Measurements from ENCODE around the gene ADD3. TPM values are rescaled to one million over a fixed set of nuclear protein-coding genes. Genes with fewer than 3 reads are reported as not detected.

Gene ADD3
- total RNA-seq, 2 donors from 2014 or later: 183 to 241 TPM

DNA sequence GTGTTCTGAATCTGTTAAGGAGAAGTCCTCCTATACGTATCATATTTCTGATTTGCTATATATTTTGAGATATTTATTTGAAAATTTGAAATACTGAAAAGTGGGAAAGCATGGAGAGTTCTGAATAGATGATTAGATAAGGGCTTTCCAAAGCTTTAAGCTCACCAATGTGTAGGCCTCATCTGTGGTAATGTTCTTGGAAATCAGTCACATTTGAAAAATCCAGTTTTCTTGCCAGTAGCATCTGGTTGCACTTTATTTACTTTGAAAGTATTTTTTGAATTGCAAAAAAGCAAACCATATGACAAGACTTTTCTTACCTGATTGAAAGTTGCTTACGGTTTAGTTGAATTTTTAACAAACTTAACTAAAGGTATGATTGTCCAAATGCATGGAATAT, 21.7 kb downstream of the ADD3 start:
- Histone ChIP-seq H3K27me3 (ENCODE audit: control insufficient read depth, insufficient read depth, low read length, poor library complexity, severe bottlenecking) (no peaks in the 10 kb centered on the region), H3K9ac (ENCODE audit: extremely low read depth, low read length, poor library complexity, severe bottlenecking) (no peak overlapping the region), H3K4me1 (ENCODE audit: control insufficient read depth, insufficient read depth, low read length) (no peaks in the 10 kb centered on the region), H3K36me3 (ENCODE audit: control insufficient read depth, insufficient read depth, low read length) (no peaks in the 10 kb centered on the region), H3K9me3 (ENCODE audit: control insufficient read depth, low read length) (no peaks in the 10 kb centered on the region), H3K27ac (ENCODE audit: low read depth, low read length) (no peak overlapping the region), H3K4me3 (ENCODE audit: low read length) (no peak overlapping the region)
- H3K4me3 Mint-ChIP-seq: no peak overlapping the region
- H3K4me1 Mint-ChIP-seq: peaks cover 13% of the 10 kb centered on the region
- H3K36me3 Mint-ChIP-seq (ENCODE audit: low read depth): no peaks in the 10 kb centered on the region
- TF ChIP-seq, protein P1, sequence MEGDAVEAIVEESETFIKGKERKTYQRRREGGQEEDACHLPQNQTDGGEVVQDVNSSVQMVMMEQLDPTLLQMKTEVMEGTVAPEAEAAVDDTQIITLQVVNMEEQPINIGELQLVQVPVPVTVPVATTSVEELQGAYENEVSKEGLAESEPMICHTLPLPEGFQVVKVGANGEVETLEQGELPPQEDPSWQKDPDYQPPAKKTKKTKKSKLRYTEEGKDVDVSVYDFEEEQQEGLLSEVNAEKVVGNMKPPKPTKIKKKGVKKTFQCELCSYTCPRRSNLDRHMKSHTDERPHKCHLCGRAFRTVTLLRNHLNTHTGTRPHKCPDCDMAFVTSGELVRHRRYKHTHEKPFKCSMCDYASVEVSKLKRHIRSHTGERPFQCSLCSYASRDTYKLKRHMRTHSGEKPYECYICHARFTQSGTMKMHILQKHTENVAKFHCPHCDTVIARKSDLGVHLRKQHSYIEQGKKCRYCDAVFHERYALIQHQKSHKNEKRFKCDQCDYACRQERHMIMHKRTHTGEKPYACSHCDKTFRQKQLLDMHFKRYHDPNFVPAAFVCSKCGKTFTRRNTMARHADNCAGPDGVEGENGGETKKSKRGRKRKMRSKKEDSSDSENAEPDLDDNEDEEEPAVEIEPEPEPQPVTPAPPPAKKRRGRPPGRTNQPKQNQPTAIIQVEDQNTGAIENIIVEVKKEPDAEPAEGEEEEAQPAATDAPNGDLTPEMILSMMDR (conservative IDR thresholded peaks at IDR 0.05): no peak
- 94 to 100% methylated on average over 1 to 2 of the region's 2 CpGs for WGBS, 2 experiments (ENCODE audit: insufficient coverage in 1 of 2, insufficient read length in 1 of 2)
- H3K9me3 Mint-ChIP-seq: no peaks in the 10 kb centered on the region
- no peak overlapping the region for H3K27ac Mint-ChIP-seq
- no peaks in the 10 kb centered on the region for H3K27me3 Mint-ChIP-seq (ENCODE audit: insufficient read depth)
- no peak for DNase-seq

DNA sequence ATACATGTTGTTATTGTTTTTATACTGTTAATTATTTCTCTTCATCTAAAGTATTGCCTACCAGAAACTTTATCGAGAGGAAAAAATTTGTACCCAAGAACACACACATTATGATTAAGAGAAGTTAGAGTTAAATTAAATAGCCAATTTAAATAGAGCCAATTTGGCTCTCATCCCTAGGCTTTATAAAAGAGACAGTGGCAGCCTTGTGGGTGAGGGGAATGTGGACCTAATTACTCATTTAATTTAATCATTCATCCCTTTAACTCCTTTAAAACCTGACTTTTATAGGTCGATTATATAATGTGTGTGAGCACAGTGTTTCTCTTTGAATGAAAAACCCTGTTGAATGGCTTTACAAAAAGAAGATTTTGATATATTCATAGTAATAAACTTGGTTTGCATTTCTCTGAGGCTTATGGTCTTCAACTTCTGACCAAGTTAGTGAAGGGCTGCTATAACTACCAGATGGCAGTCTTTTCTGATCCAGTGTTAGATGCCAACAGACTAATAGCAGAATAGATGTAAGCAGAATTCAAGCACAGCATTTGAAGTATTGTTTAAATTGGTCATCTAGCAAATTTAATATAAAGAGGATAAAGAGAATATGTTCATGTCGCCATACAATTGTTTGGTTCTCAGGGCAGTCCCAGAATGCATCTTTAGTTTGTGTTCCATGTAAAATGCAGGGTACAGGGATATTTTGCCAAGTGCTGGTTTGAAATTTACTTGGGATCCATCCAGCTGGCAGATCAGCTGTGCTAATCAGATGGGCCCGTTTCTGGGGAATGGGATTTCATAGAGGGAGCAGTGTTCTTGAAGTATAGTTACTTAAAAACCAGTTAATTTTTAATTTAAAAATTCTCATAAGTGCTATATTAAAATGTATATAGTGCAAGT, 25.3 kb downstream of the ADD3 start:
- no peak for DNase-seq
- no peaks in the 10 kb centered on the region for H3K4me1 ChIP-seq (ENCODE audit: control insufficient read depth, insufficient read depth, low read length)
- H3K4me3 Mint-ChIP-seq: no peak overlapping the region
- TF ChIP-seq, protein P1 (conservative IDR thresholded peaks at IDR 0.05): no peak
- H3K27ac Mint-ChIP-seq: no peak overlapping the region
- H3K27me3 Mint-ChIP-seq (ENCODE audit: insufficient read depth): no peaks in the 10 kb centered on the region
- H3K9me3 Mint-ChIP-seq: no peaks in the 10 kb centered on the region
- no peak overlapping the region for H3K4me3 ChIP-seq (ENCODE audit: low read length)
- H3K27me3 ChIP-seq (ENCODE audit: control insufficient read depth, insufficient read depth, low read length, poor library complexity, severe bottlenecking): no peaks in the 10 kb centered on the region
- no peak overlapping the region for H3K27ac ChIP-seq (ENCODE audit: low read depth, low read length)
- 83 to 100% methylated on average over 1 to 3 of the region's 4 CpGs for WGBS, 2 experiments (ENCODE audit: insufficient coverage in 1 of 2, insufficient read length in 1 of 2)
- H3K9ac ChIP-seq (ENCODE audit: extremely low read depth, low read length, poor library complexity, severe bottlenecking): no peak overlapping the region
- peaks cover 3% of the 10 kb centered on the region for H3K36me3 Mint-ChIP-seq (ENCODE audit: low read depth)
- H3K9me3 ChIP-seq (ENCODE audit: control insufficient read depth, low read length): no peaks in the 10 kb centered on the region
- no peaks in the 10 kb centered on the region for H3K36me3 ChIP-seq (ENCODE audit: control insufficient read depth, insufficient read depth, low read length)
- peaks cover 16% of the 10 kb centered on the region for H3K4me1 Mint-ChIP-seq

DNA sequence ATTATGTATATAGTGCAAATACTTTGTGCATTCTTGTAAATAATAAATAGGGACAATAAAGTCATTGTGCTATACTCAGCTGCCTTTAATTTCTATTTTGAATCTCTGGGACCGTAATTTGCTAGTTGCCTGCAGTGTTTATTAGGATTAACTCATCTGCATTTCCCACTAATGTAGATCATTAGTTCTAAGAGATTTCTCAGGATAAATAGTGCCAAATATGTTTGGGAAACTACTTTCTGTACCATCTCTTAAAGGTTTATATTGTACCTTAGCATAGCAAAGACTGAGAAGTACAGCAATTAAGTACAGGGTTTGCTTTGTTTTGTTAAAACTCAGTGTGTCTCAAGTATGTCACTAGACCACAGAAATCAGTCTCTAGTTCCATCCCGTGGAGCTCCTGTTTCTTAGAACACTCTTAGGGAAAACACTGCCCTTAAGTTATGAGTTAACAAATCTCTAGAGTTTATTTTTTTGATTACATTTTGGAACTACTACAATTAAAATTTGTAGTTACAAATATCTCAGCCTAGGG, 26.0 kb downstream of the ADD3 start:
- TF ChIP-seq, protein P1 (conservative IDR thresholded peaks at IDR 0.05): no peak
- Mint-ChIP-seq H3K27ac (no peak overlapping the region), H3K4me3 (no peak overlapping the region), H3K9me3 (no peaks in the 10 kb centered on the region), H3K36me3 (ENCODE audit: low read depth) (peaks cover 3% of the 10 kb centered on the region), H3K27me3 (ENCODE audit: insufficient read depth) (no peaks in the 10 kb centered on the region), H3K4me1 (peaks cover 16% of the 10 kb centered on the region)
- H3K36me3 ChIP-seq (ENCODE audit: control insufficient read depth, insufficient read depth, low read length): no peaks in the 10 kb centered on the region
- no peaks in the 10 kb centered on the region for H3K4me1 ChIP-seq (ENCODE audit: control insufficient read depth, insufficient read depth, low read length)
- no peak overlapping the region for H3K27ac ChIP-seq (ENCODE audit: low read depth, low read length)
- no peaks in the 10 kb centered on the region for H3K9me3 ChIP-seq (ENCODE audit: control insufficient read depth, low read length)
- no peaks in the 10 kb centered on the region for H3K27me3 ChIP-seq (ENCODE audit: control insufficient read depth, insufficient read depth, low read length, poor library complexity, severe bottlenecking)
- no peak for DNase-seq
- no peak overlapping the region for H3K9ac ChIP-seq (ENCODE audit: extremely low read depth, low read length, poor library complexity, severe bottlenecking)
- no peak overlapping the region for H3K4me3 ChIP-seq (ENCODE audit: low read length)
- 44% methylated on average over 2 of the region's 2 CpGs; no CpG with 5 or more reads in 1 of the 2 experiments for WGBS, 2 experiments (ENCODE audit: insufficient coverage in 1 of 2, insufficient read length in 1 of 2)
